ENCODE results near the gene SSRP1. TPM values are rescaled to one million over a fixed set of nuclear protein-coding genes. Genes with fewer than 3 reads are reported as not detected.
A peak's percentile ranks its signal among the peaks of the same experiment; 100 is the strongest.

SSRP1 gene
- polyA plus RNA-seq, 2 of the 4 experiments (the other 2 are of a cell fraction): 288 to 357 TPM

DNA sequence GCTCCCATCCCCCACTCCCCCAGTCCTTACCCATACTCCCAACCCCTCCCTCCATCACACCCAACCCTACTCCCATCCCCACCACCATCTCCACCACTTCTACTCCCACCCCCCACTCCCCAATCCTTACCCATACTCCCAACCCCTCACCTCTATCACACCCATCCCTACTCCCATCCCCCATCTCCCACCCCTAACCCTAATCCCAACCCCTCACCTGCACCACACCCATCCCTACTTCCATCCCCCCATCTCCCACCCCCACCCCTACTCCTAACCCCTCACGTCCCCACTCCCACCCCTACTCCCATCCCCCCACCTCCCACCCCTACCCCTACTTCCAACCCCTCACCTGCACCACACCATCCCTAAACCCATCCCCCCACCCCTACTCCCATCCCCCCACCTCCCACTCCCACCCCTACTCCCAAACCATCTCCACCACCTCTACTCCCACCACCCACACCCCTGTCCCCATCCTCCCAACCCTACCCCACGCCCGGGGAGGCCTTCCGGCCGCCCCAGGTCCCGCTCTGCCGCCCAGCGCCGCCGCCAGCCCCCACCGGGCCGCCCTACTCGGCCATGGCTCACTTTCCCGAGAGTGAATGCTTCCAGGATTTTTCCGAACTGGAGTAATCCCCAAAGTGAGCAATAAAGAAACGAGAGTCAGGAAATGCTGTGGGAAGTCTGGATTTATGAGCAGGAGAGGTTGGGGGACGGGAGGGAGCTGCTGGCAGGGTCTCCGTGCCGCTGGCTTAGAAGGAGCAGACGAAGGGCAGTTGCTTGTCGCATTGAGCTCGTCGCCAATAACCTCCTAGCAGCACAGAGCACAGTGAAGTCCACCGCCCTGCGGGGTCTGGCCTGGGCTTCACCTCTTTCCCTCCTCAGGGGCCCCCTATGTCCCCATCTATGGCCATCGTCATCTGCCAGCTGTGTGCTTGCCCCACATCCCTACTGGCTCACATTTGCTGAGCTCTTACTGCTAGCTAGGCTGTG lies 40.7 kb upstream of the SSRP1 start:
- no peak overlapping the region for H3K4me3 ChIP-seq
- TF ChIP-seq, protein P1, sequence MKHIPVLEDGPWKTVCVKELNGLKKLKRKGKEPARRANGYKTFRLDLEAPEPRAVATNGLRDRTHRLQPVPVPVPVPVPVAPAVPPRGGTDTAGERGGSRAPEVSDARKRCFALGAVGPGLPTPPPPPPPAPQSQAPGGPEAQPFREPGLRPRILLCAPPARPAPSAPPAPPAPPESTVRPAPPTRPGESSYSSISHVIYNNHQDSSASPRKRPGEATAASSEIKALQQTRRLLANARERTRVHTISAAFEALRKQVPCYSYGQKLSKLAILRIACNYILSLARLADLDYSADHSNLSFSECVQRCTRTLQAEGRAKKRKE (CRISPR knock-in tag; IDR thresholded peaks at IDR 0.05; ENCODE audit: low read depth): no peak
- TF ChIP-seq, protein P2, sequence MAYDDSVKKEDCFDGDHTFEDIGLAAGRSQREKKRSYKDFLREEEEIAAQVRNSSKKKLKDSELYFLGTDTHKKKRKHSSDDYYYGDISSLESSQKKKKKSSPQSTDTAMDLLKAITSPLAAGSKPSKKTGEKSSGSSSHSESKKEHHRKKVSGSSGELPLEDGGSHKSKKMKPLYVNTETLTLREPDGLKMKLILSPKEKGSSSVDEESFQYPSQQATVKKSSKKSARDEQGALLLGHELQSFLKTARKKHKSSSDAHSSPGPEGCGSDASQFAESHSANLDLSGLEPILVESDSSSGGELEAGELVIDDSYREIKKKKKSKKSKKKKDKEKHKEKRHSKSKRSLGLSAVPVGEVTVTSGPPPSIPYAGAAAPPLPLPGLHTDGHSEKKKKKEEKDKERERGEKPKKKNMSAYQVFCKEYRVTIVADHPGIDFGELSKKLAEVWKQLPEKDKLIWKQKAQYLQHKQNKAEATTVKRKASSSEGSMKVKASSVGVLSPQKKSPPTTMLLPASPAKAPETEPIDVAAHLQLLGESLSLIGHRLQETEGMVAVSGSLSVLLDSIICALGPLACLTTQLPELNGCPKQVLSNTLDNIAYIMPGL (CRISPR knock-in tag; IDR thresholded peaks at IDR 0.05; ENCODE audit: borderline replicate concordance): no peak
- no peak for TF ChIP-seq TFCP2L1 (CRISPR knock-in tag; IDR thresholded peaks at IDR 0.05)
- TF ChIP-seq EHF (CRISPR knock-in tag; IDR thresholded peaks at IDR 0.05): no peak
- TF ChIP-seq RARB (CRISPR knock-in tag; IDR thresholded peaks at IDR 0.05): no peak
- no peak for TF ChIP-seq CEBPB (IDR thresholded peaks at IDR 0.05)
- TF ChIP-seq, protein P3, sequence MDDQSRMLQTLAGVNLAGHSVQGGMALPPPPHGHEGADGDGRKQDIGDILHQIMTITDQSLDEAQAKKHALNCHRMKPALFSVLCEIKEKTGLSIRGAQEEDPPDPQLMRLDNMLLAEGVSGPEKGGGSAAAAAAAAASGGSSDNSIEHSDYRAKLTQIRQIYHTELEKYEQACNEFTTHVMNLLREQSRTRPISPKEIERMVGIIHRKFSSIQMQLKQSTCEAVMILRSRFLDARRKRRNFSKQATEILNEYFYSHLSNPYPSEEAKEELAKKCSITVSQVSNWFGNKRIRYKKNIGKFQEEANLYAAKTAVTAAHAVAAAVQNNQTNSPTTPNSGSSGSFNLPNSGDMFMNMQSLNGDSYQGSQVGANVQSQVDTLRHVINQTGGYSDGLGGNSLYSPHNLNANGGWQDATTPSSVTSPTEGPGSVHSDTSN (IDR thresholded peaks at IDR 0.05): no peak
- no peak for TF ChIP-seq CBX8 (IDR thresholded peaks at IDR 0.05)
- TF ChIP-seq POLR2AphosphoS2 (conservative IDR thresholded peaks at IDR 0.05; ENCODE audit: low read length): no peak
- no peak for TF ChIP-seq CBX2 (IDR thresholded peaks at IDR 0.05; ENCODE audit: borderline replicate concordance, low read depth)
- 45% methylated on average over 25 of the region's 26 CpGs for WGBS (ENCODE audit: missing lambda C conversion rate)
- no peak overlapping the region for H3K27ac ChIP-seq
- H3K4me2 ChIP-seq: 0 out of 3 replicates have a peak overlapping the region, but pooled peaks have one; percentile 17
- ATAC-seq: no peak; a peak in 1 of 6 replicates
- no peak for DNase-seq (ENCODE audit: low read depth in 1 of 2, low spot score in 1 of 2)
- H3K9me3 ChIP-seq: no peaks in the 10 kb centered on the region
- ChIA-PET CTCF (interaction anchor here (3.2 kb wide), 1 partner anchor 81 kb away, joined by 10 read pairs; no protein-coding TSS in a partner anchor), POLR2A (no interaction called here)
- FAIRE-seq: no peak
- peaks cover 17% of the 10 kb centered on the region; the same call in 2 of the 3 replicates for H3K4me1 ChIP-seq

DNA sequence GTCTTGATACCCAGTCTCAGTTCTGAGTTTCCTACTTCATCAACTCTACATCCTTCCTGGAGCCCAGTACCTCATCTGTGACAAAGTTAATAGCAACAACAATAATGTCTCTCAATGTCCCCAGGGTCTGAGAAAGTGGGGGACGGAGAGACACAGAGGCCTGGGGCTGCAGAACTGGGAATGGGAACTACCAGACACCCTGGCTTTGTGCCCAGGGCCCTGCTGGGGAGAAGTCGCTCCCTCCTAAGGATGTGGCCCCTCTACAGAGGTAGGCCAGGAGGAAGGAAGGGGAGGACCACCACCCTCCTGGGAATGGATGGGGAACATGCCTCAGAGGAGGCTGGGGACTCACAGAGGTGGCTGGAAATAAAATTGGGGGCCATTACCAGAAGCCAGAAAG lies 39.8 kb upstream of the SSRP1 start:
- Histone ChIP-seq H3K27ac (no peak overlapping the region), H3K9me3 (no peaks in the 10 kb centered on the region), H3K4me3 (no peak overlapping the region), H3K4me1 (peaks cover 17% of the 10 kb centered on the region; the same call in 2 of the 3 replicates), H3K4me2 (no peak overlapping the region)
- CTCF ChIA-PET: no interaction called here
- ATAC-seq (no peak), FAIRE-seq (no peak), DNase-seq (ENCODE audit: low read depth in 1 of 2, low spot score in 1 of 2) (no peak)
- POLR2A ChIA-PET: no interaction called here
- TF ChIP-seq, protein P2 (CRISPR knock-in tag; IDR thresholded peaks at IDR 0.05; ENCODE audit: borderline replicate concordance): no peak
- TF ChIP-seq HOXB13 (CRISPR knock-in tag; IDR thresholded peaks at IDR 0.05; ENCODE audit: low read depth) (no peak), FOXS1 (CRISPR knock-in tag; IDR thresholded peaks at IDR 0.05) (no peak), CBX8 (IDR thresholded peaks at IDR 0.05) (no peak), CEBPB (IDR thresholded peaks at IDR 0.05) (no peak), ESRRA (IDR thresholded peaks at IDR 0.05; ENCODE audit: borderline replicate concordance, low read length) (no peak), HOXA7 (CRISPR knock-in tag; IDR thresholded peaks at IDR 0.05) (no peak)
- TF ChIP-seq, protein P1 (CRISPR knock-in tag; IDR thresholded peaks at IDR 0.05; ENCODE audit: low read depth): no peak
- WGBS (ENCODE audit: missing lambda C conversion rate): 85% methylated on average over 2 of the region's 2 CpGs

Measured in A549 (cell line).